Ishikawa (cell line): ENCODE measurements around the gene BAAT.

Source experiments
- EP300 ChIP-seq: IDR thresholded peaks from 2 replicates; pipeline ENCODE4 v1.6.1; 2012; ENCODE audit warnings: borderline replicate concordance
- FOXM1 ChIP-seq: IDR thresholded peaks from 2 replicates; pipeline ENCODE4 v1.6.1; 2012; ENCODE audit warnings: low read depth, borderline replicate concordance
- MAX ChIP-seq: IDR thresholded peaks from 2 replicates; pipeline ENCODE4 v1.6.1; 2012
- TCF12 ChIP-seq: IDR thresholded peaks from 2 replicates; pipeline ENCODE4 v1.6.1; 2012; ENCODE audit warnings: low read depth
- TF ChIP-seq, protein P1 (sequence below): IDR thresholded peaks from 2 replicates; pipeline ENCODE4 v1.6.1; 2012; ENCODE audit warnings: low read depth, mild to moderate bottlenecking

DNA sequence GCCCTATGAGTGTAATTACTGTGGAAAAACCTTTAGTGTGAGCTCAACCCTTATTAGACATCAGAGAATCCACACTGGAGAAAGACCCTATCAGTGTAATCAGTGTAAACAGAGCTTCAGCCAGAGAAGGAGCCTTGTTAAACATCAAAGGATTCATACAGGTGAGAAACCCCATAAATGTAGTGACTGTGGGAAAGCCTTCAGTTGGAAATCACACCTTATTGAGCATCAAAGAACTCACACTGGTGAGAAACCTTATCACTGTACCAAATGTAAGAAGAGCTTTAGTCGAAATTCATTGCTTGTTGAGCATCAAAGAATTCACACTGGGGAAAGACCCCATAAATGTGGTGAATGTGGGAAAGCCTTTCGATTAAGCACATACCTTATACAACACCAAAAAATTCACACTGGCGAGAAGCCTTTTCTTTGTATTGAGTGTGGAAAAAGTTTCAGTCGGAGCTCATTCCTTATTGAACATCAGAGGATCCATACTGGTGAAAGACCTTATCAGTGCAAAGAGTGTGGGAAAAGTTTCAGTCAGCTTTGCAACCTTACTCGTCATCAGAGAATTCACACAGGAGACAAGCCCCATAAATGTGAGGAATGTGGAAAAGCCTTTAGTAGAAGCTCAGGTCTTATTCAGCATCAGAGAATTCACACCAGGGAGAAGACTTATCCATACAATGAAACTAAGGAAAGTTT lies 23.7 kb upstream of the BAAT start:
- TF ChIP-seq, protein P1, sequence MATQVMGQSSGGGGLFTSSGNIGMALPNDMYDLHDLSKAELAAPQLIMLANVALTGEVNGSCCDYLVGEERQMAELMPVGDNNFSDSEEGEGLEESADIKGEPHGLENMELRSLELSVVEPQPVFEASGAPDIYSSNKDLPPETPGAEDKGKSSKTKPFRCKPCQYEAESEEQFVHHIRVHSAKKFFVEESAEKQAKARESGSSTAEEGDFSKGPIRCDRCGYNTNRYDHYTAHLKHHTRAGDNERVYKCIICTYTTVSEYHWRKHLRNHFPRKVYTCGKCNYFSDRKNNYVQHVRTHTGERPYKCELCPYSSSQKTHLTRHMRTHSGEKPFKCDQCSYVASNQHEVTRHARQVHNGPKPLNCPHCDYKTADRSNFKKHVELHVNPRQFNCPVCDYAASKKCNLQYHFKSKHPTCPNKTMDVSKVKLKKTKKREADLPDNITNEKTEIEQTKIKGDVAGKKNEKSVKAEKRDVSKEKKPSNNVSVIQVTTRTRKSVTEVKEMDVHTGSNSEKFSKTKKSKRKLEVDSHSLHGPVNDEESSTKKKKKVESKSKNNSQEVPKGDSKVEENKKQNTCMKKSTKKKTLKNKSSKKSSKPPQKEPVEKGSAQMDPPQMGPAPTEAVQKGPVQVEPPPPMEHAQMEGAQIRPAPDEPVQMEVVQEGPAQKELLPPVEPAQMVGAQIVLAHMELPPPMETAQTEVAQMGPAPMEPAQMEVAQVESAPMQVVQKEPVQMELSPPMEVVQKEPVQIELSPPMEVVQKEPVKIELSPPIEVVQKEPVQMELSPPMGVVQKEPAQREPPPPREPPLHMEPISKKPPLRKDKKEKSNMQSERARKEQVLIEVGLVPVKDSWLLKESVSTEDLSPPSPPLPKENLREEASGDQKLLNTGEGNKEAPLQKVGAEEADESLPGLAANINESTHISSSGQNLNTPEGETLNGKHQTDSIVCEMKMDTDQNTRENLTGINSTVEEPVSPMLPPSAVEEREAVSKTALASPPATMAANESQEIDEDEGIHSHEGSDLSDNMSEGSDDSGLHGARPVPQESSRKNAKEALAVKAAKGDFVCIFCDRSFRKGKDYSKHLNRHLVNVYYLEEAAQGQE: no peak
- TF ChIP-seq EP300 (no peak), MAX (no peak), TCF12 (no peak), FOXM1 (no peak)
